Glomerular endothelial cell (primary cell): Measurements from ENCODE around the gene PCDHGA3. TPM values are rescaled to one million over a fixed set of nuclear protein-coding genes. Genes with fewer than 3 reads are reported as not detected.
"Not testable (repeated sequence)": the region's sequence is repeated elsewhere in the genome, so short reads cannot be mapped to it uniquely, and the experiment has no call there.

Source experiments
- DNase-seq: peaks from one replicate; pipeline ENCODE4 v3.0.0-alpha.2; 2011; ENCODE audit warnings: low read depth, low spot score; ENCODE audit errors: extremely low read depth
- total RNA-seq: library from RNA; depleted of rRNA; stranded (reverse); fragments of >200 nt; gene quantifications from 2 replicates; pipeline ENCODE4 v1.2.3, GENCODE V29; 2015

PCDHGA3 gene
- total RNA-seq, 1 donor from 2014 or later: 4.0 TPM

DNA sequence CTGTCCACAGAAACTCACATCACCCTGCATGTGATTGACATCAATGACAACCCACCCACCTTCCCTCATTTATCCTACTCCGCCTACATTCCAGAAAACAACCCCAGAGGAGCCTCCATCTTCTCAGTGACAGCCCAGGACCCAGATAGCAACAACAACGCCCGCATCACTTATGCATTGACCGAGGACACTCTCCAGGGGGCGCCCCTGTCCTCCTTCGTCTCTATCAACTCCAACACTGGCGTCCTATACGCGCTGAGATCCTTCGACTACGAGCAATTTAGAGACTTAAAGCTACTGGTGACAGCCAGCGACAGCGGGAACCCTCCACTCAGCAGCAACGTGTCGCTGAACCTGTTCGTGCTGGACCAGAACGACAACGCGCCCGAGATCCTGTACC lies 1.7 kb downstream of the PCDHGA3 start:
- no peak for DNase-seq

DNA sequence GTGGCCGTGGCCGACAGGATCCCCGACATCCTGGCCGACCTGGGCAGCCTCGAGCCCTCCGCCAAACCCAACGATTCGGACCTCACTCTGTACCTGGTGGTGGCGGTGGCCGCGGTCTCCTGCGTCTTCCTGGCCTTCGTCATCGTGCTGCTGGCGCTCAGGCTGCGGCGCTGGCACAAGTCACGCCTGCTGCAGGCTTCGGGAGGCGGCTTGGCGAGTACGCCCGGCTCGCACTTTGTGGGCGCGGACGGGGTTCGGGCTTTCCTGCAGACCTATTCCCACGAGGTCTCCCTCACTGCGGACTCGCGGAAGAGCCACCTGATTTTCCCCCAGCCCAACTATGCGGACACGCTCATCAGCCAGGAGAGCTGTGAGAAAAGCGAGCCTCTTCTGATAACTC lies 2.4 kb downstream of the PCDHGA3 start:
- DNase-seq: not testable (repeated sequence)

- no peak for DNase-seq
These were observed 6.4 kb downstream of the PCDHGA3 start, which contains the start of gene PCDHGB1 for GRCh38 chr5:141349917-141350619. Gene PCDHGB1 (plus strand): TSS chr5:141350099. CDS start chr5:141350261, 162 bp downstream.

DNA sequence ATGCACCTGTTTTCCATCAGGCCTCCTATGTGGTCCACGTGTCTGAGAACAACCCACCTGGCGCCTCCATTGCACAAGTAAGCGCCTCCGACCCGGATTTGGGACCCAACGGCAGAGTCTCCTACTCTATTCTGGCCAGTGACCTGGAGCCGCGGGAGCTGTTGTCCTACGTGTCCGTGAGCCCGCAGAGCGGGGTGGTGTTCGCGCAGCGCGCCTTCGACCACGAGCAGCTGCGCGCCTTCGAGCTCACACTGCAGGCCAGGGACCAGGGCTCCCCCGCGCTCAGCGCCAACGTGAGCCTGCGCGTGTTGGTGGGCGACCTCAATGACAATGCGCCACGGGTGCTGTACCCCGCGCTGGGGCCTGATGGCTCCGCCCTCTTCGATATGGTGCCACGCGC lies 8.0 kb downstream of the PCDHGA3 start:
- no peak for DNase-seq

DNA sequence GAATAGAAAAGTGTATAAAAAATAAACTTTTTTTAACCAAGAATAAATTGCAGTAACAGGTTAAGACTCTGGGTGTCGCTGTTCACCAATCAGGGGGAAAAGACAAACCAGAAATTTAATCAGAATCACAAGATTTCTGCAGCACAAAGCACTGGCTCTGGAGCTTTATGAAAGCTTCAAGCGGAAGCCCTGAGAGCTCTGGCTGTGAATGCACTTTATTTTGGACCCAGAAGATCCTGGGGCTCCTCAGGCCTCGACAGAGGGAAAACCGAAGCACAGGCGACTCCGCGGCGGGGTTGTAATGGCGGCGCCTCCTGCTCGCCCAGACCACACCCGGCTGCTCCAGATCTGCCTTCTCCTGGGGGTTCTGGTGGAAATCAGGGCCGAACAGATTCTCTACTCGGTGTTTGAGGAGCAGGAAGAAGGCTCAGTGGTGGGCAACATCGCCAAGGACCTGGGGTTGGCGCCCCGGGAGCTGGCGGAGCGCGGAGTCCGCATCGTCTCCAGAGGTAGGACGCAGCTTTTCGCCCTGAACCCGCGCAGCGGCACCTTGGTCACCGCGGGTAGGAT lies 11.4 kb downstream of the PCDHGA3 start, which contains the start of gene PCDHGA4:
TSS of gene PCDHGA4 (plus strand) at position 122 of the 570 bp plus-strand sequence. CDS start at position 209, 87 bp downstream.
- DNase-seq: no peak

- no peak for DNase-seq
These were observed 12.0 kb downstream of the PCDHGA3 start for GRCh38 chr5:141355641-141356040.

- no peak for DNase-seq
These were observed 12.5 kb downstream of the PCDHGA3 start for GRCh38 chr5:141356133-141356532.

- no peak for DNase-seq
These were observed 13.3 kb downstream of the PCDHGA3 start for GRCh38 chr5:141356950-141357349.

GRCh38 chr5:141359790-141360426 lies 16.3 kb downstream of the PCDHGA3 start, which contains the start of gene PCDHGB2:
Gene PCDHGB2 (plus strand): TSS chr5:141359994. CDS start chr5:141360136, 142 bp downstream.
- DNase-seq: no peak

- DNase-seq: no peak
These were observed 17.1 kb downstream of the PCDHGA3 start for GRCh38 chr5:141360685-141361084.

DNA sequence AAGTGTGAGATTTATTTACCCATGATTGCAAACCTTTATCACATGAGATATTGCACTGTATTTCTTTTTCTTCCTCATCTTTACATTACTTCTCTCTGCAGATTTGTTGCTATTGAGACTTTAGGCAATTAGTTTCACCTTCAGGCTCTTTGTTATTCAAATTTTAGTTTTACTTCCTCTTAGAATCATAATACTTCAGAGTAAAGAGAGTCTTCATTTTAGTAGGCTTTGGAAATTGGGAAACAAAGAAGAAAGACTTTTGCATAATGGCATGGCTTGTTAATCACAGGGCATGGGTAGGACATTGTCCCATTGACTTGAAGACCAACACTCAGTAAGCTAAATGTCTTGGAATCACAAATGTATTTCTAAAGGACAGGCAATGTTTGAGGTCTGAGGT lies 19.1 kb downstream of the PCDHGA3 start:
- DNase-seq: no peak

DNA sequence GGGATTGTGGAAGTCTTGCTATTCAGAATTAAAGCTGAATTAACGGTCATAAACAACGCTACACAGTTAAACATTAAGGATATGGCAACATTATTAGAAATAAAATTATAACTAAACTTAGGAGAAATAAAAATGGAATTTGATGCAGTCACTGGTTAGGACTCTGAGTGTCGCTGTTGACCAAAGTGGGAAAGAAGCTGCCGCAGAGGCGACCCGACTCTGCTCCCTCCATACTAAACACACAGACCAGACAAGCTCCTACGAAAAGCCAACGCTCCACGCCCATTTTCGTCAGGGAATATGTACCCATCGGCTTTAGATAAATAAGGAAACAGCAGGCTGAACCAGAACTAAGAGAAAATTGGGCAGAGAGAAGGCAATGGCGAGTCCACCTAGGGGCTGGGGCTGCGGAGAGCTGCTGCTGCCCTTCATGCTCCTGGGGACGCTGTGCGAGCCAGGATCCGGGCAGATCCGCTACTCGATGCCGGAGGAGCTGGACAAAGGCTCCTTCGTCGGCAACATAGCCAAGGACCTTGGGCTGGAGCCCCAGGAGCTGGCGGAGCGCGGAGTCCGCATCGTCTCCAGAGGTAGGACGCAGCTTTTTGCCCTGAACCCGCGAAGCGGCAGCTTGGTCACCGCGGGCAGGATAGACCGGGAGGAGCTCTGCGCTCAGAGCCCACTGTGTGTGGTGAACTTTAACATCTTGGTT lies 20.5 kb downstream of the PCDHGA3 start, which contains the start of gene PCDHGA5:
TSS of gene PCDHGA5 (plus strand) at position 211 of the 709 bp plus-strand sequence. CDS start at position 380, 169 bp downstream.
- DNase-seq: no peak

- DNase-seq: no peak
These were observed 22.6 kb downstream of the PCDHGA3 start for GRCh38 chr5:141366016-141366896.

- no peak for DNase-seq
These were observed 26.6 kb downstream of the PCDHGA3 start, which contains the start of gene PCDHGB3 for GRCh38 chr5:141369994-141370848. Gene PCDHGB3 (plus strand): TSS chr5:141370242. CDS start chr5:141370395, 153 bp downstream.

DNA sequence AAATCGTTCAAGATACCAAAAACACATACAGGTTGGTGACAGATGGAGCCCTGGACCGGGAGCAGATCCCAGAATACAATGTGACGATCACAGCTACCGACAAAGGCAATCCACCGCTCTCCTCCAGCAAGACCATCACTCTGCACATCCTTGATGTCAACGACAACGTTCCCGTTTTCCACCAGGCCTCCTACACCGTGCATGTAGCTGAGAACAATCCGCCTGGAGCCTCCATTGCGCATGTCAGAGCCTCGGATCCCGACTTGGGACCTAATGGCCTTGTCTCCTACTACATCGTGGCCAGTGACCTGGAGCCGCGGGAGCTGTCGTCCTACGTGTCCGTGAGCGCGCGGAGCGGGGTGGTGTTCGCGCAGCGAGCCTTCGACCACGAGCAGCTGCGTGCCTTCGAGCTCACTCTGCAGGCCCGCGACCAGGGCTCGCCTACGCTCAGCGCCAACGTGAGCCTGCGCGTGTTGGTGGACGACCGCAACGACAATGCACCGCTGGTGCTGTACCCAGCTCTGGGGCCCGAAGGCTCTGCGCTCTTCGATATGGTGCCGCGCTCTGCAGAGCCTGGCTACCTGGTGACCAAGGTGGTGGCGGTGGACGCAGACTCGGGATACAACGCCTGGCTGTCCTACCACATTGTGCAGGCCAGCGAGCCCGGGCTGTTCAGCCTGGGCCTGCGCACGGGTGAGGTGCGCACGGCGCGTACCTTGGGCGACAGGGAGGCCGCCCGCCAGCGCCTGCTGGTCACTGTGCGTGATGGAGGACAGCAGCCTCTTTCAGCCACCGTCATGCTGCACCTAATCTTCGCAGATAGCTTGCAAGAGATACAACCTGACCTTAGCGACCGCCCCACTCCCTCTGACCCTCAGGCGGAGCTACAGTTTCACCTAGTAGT lies 28.2 kb downstream of the PCDHGA3 start:
- no peak for DNase-seq

DNA sequence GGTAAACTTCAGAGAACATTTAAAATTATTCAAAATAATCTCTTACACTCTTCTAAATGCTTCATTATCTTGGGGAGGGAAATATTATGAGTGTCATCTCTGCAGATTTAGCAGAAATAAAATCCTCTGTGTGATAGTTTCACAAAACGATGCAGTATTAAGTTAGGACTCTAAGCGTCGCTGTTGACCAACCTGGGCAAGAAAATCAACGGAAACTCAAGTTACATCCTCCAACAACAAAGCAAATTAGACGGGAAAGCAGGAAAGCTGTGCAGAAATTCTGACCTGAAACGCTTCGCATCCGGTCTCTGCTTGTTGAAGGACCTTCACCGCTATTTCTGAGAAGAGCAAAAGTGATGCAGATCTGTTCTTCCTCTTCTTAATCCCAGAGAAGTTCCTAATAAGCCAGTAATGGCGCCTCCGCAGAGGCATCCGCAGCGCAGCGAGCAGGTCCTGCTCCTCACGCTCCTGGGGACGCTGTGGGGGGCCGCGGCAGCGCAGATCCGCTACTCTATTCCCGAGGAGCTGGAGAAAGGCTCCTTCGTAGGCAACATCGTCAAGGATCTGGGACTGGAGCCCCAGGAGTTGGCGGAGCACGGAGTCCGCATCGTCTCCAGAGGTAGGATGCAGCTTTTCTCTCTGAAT lies 30.2 kb downstream of the PCDHGA3 start, which contains the start of gene PCDHGA6:
TSS of gene PCDHGA6 (plus strand) at position 219 of the 645 bp plus-strand sequence. CDS start at position 412, 193 bp downstream.
- no peak for DNase-seq

GRCh38 chr5:141374627-141375026 lies 31.0 kb downstream of the PCDHGA3 start:
- no peak for DNase-seq
